ES-I3 (cell line): ENCODE results near the gene NPLOC4.

ENCODE experiments used
- H3K36me3 ChIP-seq: 2 replicates; pipeline ENCODE4 v1.6.1; 2013; ENCODE audit warnings: mild to moderate bottlenecking, low read length, control low read depth, moderate library complexity; ENCODE audit not compliant: insufficient read depth
- H3K4me1 ChIP-seq: 2 replicates; pipeline ENCODE4 v1.6.1; 2013; ENCODE audit warnings: mild to moderate bottlenecking, control low read depth, low read length; ENCODE audit not compliant: insufficient read depth
- H3K9ac ChIP-seq: 2 replicates; pipeline ENCODE4 v1.6.1; 2013; ENCODE audit warnings: low read depth, mild to moderate bottlenecking, low read length, moderate library complexity
- H3K9me3 ChIP-seq: 2 replicates; pipeline ENCODE4 v1.6.1; 2013; ENCODE audit warnings: mild to moderate bottlenecking, low read length, moderate library complexity; ENCODE audit not compliant: control insufficient read depth, insufficient read depth

Gene NPLOC4

DNA sequence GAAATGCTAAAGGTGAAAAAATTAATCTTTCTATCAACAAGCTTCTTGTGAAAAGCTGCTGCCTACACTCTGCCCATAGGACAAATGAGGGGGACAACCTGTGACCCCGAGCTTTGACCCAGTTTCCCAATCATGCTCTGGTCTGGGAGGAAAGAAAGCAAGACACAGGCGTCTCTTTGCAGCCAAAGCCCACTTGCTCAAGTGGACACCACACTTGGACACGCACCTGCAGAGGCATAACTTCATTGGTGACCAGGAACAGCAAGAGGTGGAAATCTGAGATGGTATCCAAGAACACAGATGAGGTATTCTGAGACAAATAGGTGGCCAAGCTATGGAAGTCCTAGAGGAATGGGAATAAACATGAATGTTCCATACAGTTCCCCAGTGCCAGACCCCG lies 69.7 kb downstream of the NPLOC4 start:
- H3K9me3 ChIP-seq, result no peaks in the 10 kb centered on the region
- H3K4me1 ChIP-seq, result peaks cover 17% of the 10 kb centered on the region; the same call in 1 of the 2 replicates
- H3K36me3 ChIP-seq, result peaks cover 72% of the 10 kb centered on the region
- no peak overlapping the region for H3K9ac ChIP-seq

DNA sequence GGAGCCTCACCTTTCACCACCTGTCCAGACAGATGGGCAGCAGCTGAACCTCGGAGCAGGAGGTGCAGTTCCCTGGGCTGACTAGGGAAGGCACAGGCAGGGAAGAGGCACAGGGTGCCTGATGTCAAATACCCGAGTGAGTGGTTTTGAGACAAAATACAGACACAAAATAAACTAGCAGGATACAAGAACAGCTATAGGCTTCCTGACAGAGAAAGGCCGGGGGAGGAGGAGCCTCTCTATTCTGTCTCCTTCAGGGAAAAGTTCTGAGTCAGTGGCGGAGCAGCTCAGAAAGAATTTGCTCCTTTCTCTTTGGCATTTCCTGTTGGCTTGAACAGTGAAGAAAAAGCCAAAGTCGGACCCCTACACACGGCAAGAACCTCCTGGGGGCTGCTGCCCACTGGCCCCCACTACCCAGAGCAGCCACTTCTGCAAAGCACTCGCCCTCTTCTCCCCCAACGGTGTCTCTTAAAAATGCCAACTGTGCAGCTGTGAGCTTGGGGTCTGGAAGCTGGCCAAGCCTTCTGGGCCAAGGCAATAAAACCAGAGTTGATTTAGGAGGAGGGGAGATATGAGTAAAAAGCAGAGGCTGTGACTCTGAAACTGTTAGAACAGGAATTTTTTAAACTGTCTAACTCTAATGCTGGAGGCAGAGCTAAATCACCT lies 70.3 kb downstream of the NPLOC4 start:
- Histone ChIP-seq H3K9me3 (no peaks in the 10 kb centered on the region), H3K4me1 (peaks cover 17% of the 10 kb centered on the region; the same call in 1 of the 2 replicates), H3K9ac (no peak overlapping the region), H3K36me3 (peaks cover 74% of the 10 kb centered on the region)

DNA sequence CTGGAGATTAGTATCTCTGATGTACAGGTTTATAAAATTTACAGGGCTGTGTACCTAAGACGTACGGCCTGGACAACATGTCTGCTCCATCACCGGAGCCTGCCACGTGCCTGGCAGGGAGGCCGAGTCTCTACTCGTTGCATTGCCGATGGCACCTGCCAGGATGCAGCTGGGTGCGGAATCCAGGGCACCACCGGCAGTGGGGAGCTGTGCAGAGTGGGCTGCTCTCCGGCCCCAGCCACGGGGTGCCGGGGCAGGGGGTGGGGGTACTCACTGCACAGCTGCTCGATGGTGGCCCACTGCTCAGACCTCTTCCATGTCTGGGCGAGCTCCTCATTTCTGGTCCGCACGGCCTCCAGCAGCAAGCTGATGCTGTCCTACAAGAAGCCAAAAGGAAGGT lies 71.7 kb downstream of the NPLOC4 start:
- Histone ChIP-seq H3K36me3 (peaks cover 68% of the 10 kb centered on the region), H3K9ac (no peak overlapping the region), H3K4me1 (peaks cover 17% of the 10 kb centered on the region; the same call in 1 of the 2 replicates)

DNA sequence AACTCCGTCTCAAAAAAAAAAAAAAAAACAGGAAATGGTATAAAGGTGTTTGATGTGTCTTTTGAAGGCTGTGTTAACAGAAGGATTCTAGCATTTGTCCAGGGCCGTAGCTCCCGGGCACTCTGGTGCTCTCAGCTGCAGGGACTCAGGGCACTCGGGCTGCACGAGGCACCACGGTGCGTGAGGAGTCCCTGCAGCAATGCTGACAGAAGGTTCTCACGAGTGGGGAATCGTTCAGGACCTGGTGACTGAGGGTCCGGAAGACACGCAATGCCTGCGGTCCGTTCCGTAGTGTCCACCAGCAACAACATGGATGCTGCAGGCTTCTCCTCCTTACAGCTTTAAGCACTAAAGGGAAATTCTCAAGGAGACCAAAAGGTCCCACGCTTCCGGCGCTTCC lies 72.1 kb downstream of the NPLOC4 start:
- H3K4me1 ChIP-seq, result peaks cover 17% of the 10 kb centered on the region; the same call in 1 of the 2 replicates
- H3K36me3 ChIP-seq, result peaks cover 66% of the 10 kb centered on the region
- no peak overlapping the region for H3K9ac ChIP-seq
- H3K9me3 ChIP-seq, result no peaks in the 10 kb centered on the region

More for the DNA sequence above, 71.7 kb downstream of the NPLOC4 start:
- no peaks in the 10 kb centered on the region for H3K9me3 ChIP-seq

DNA sequence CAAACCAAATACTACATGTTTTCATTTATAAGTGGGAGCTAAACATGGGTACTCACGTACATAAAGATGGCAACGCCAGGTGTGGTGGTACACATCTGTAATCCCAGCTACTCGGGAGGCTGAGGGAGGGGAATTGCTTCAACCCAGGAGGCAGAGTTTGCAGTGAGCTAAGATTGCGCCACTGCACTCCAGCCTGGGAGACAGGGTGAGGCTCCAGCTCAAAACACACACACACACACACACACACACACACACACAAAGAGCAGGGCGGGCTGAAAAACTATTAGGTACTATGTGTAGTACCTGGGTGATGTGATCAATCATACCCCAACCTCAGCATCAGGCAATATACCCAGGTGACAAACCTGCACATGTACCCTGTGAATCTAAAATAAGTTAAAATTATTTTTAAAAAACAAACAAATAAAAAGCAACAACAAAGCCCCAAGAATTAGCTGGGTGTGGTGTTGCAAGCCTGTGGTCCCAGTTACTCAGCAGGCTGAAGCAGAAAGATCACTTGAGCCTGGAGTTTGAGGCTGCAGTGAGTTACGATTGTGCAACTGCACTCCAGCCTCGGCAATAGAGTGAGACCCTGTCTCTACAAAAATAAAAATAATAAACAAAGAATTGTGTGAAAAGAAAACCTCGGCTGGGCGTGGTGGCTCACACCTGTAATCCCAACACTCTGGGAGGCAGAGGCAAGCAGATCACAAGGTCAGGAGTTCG lies 72.9 kb downstream of the NPLOC4 start:
- no peak overlapping the region for H3K9ac ChIP-seq
- H3K36me3 ChIP-seq, result peaks cover 64% of the 10 kb centered on the region
- H3K4me1 ChIP-seq, result peaks cover 17% of the 10 kb centered on the region; the same call in 1 of the 2 replicates
- no peaks in the 10 kb centered on the region for H3K9me3 ChIP-seq

DNA sequence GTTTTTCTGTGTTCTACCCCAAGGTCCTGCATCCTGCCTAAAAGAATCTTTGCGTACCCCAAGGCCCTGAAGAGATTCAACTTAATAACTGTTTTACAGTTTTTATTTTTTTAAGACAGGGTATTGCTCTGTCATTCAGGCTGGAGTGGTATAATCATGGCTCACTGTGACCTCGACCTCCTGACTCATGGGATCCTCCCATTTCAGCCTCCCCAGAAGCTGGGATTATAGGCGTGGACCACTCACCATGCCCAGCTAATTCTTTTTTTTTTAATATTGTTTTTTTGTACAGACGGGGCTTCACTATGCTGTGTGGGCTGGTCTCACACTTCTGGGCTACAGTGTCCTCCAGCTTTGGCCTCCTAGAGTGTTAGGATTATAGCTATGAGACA lies 75.4 kb downstream of the NPLOC4 start:
- Histone ChIP-seq H3K4me1 (peaks cover 7% of the 10 kb centered on the region; the same call in 1 of the 2 replicates), H3K36me3 (peaks cover 65% of the 10 kb centered on the region), H3K9ac (no peak overlapping the region), H3K9me3 (no peaks in the 10 kb centered on the region)

DNA sequence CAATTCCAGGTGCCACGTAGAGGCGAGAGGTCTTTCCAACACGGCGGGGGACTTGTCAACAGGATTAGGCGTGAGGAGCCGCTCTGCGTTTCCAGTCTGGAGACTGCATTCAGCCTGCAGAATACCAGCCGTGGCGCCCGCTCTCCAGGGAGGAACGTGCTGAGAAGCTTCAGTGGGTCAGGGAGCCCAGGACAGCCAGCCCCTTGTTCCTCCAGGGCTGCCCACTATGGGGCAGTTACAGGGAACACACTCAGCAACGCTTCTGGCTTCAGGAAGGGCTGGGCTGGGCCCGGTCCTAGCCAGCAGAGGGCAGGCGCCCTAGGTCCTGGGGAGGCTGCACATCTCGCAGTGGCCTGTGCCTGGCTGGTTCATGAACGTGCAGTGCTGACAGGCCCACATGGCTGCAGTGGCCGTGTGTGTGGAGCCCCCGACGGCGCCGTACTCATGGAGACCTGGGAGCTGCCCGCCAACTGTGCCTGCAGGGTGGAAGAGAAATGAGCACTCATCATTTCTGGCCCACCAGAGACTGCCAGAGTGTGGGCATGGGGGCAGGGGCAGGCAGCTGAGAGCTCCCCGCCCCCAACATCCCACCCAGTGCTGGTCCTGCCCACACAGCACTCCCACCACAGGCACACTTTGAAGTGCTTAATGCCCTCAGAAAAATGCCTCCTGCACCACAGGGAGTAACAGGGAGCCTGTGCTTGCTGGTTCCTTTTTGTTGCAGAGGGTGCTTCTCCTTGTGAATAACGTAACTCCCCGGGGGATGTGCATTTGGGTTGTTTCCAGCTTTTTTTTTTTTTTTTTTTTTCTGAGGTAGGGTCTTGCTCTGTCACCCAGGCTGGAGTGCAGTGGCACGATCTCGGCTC lies 77.7 kb downstream of the NPLOC4 start:
- H3K36me3 ChIP-seq, result peaks cover 48% of the 10 kb centered on the region
- no peak overlapping the region for H3K9ac ChIP-seq
- H3K4me1 ChIP-seq, result peaks cover 1% of the 10 kb centered on the region; the same call in 1 of the 2 replicates
- no peaks in the 10 kb centered on the region for H3K9me3 ChIP-seq

DNA sequence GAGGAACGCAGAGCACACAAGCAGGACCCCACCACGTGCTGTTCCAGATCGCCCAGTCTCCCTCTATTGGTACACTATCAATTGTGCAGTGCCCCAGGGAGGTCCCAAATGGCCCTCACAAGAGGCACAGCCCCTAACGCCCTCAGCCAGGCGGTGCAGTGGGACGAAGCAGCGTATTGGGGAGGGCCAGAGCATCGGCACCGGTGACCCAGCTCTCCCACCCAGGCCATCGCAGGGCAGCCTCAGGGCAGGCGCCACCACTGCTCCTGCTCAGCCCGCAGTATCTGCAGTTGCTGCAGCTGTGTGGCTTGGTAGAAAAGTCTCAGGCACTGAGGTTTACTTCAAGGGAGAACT lies 78.8 kb downstream of the NPLOC4 start:
- peaks cover 6% of the 10 kb centered on the region; the same call in 1 of the 2 replicates for H3K4me1 ChIP-seq
- H3K9me3 ChIP-seq, result no peaks in the 10 kb centered on the region
- no peak overlapping the region for H3K9ac ChIP-seq
- peaks cover 38% of the 10 kb centered on the region for H3K36me3 ChIP-seq

DNA sequence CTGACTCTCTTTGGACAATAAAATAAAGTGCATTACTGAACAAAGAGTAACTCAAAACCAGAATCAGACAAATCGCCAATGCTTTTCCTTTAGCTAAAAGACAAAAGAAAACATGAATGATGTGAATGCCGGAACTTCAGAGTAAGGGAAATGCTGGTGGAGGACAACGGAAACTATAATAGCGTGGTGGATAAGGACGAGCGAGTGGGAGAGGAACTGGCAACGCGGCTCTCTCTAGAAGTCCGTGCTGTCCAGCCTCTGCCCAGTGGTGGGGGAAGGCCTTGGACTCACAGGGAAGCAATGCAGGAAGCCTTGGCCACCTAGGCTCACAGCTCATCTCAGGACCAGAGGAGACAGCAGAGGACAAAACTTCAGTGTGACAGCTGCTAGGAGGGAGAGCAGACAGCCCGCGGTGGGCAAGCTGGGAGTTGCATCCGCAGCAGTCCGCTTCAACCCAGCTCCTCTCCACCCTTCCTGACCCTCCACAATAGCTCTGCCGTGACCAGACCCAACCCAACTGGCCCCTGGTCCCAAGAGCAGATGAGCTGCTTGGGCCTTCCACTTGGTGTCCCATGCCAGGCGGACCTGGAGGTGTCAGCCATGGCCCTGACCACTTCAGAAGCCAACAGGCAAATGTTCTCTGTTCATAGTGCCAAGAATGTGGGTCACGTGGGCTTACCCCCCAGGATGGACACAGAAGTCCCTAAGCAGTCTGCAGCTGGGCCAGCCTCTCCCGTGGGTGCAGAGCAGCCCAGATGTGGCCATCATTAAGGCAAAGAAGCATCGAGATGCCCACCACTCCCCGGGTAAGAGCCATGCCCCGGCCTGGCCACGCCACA lies 79.4 kb downstream of the NPLOC4 start:
- Histone ChIP-seq H3K4me1 (peaks cover 6% of the 10 kb centered on the region; the same call in 1 of the 2 replicates), H3K9me3 (no peaks in the 10 kb centered on the region), H3K9ac (no peak overlapping the region), H3K36me3 (peaks cover 36% of the 10 kb centered on the region)

DNA sequence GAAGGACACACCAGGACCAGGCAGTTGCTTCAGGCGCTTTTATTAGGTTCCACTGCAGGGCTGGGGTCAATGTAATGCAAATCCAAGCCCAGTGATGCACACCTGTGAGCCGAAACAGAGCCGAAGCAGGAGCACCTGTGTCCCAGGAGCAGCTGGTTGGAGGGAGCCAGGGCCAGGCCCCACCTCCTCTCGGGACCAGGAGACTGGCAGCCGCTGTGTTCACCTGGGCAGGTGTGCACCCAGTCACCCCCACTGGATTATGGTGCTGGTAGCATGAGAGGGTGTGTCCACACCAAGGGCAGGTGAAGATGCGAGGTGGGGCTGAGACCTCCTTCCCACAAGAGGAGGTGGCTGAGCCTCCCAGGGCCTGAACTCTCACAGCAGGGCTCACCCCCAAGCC lies 80.0 kb downstream of the NPLOC4 start:
- Histone ChIP-seq H3K36me3 (peaks cover 30% of the 10 kb centered on the region), H3K9me3 (no peaks in the 10 kb centered on the region), H3K9ac (no peak overlapping the region), H3K4me1 (peaks cover 6% of the 10 kb centered on the region; the same call in 1 of the 2 replicates)

DNA sequence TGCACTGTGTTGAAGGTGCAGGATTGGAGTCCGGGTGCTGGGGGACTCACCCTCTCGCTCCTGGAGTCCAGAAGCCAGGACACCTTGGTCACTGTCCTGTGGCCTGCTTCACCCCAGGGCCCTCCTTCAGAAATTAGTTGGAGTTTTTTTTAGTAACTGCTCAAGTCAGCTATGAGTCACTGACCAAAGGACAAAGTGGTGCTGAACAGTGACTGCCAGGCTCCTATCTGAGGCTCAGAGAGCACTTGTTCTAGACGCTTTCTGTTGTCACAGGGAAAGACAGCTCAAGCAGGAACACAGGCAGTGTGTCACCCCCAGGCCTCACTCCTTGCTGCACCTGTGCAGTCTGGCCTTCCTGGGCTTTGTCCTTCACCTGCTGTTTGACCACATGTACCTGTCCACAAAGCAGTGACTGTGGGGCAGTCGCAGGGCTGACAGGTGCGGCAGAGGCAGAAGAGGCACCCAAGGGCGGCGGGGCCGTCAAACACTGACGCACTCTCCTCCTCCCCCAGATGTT lies 80.7 kb downstream of the NPLOC4 start:
- Histone ChIP-seq H3K9ac (no peak overlapping the region), H3K4me1 (peaks cover 6% of the 10 kb centered on the region; the same call in 1 of the 2 replicates), H3K36me3 (peaks cover 24% of the 10 kb centered on the region), H3K9me3 (no peaks in the 10 kb centered on the region)

DNA sequence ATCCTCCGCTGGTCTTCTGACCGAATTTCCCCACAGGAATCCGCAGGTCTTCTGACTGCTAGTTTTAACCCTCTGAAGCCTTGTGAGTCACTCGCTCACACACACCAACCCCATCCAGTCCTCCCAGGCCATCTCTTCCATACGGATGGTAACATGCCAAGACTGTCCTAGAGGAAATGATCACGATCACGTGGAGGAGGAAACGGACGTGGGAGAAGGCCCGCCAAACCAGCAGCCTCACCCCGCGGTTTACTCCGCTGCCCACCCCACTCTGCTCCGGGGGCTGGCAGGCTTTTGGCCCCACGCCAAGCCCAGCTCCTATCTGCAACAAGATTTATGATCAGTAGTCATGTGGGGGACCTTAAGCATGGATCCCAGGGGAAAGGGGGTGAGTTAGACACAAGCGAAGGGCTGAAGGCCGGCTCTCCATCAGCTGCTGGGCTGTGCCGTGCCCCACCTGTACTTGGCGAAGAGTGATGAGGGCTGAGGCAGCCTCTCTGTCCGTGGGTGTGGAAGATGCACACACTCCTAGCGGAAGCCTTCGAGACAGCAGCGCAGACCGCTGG lies 83.2 kb downstream of the NPLOC4 start:
- Histone ChIP-seq H3K4me1 (peaks cover 6% of the 10 kb centered on the region; the same call in 1 of the 2 replicates), H3K9me3 (no peaks in the 10 kb centered on the region), H3K9ac (peak overlapping the region; percentile 89; the same call in 1 of the 2 replicates), H3K36me3 (peaks cover 23% of the 10 kb centered on the region)

DNA sequence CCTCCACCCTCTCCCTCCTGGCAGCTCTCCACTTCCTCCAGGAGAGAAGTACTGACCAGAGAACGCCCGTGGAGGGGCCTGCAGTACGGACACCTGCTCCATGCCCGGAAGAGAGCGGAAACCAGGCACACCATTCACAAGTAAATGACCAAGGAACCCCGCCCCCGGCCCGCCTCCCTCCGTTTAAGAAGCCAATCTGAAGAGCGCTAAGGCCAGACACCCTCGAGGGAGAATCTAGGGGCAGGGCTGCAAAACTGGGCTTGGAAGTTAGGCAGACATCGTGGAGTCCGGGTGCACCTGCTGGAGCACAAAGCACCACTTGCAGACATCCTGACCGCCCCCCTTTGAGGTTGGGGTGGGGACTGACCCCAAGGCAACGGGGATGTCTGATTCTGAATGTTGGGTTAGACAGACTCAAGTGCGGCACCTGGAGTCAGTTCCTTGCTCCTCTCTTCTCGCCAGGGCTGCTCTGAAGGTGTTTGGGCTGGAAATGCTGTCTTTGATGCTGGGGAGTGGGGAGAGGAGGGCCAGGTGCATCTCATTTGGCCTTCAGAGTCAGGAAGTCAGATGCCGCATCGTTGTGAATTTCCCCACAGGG lies 83.8 kb downstream of the NPLOC4 start:
- peaks cover 19% of the 10 kb centered on the region for H3K36me3 ChIP-seq
- H3K9me3 ChIP-seq, result no peaks in the 10 kb centered on the region
- peaks cover 6% of the 10 kb centered on the region; the same call in 1 of the 2 replicates for H3K4me1 ChIP-seq
- H3K9ac ChIP-seq, result peak overlapping the region; percentile 89
